ENCODE results near the gene PAPOLB. TPM values are rescaled to one million over a fixed set of nuclear protein-coding genes. Genes with fewer than 3 reads are reported as not detected.

Gene PAPOLB
- total RNA-seq, 2 experiments from 2014 or later, result not detected

- peaks cover 2% of the 10 kb centered on the region for H3K4me1 Mint-ChIP-seq (ENCODE audit: low read depth)
- no peak overlapping the region for H3K4me3 Mint-ChIP-seq
- H3K36me3 Mint-ChIP-seq (ENCODE audit: low read depth), result no peaks in the 10 kb centered on the region
- DNase-seq, result no peak
- no peak overlapping the region for H3K27ac Mint-ChIP-seq
- no peaks in the 10 kb centered on the region for H3K27me3 Mint-ChIP-seq (ENCODE audit: low read depth)
- intact Hi-C loops (cut with micrococcal nuclease), result no loop called here
- H3K9me3 Mint-ChIP-seq, result no peaks in the 10 kb centered on the region
- CTCF ChIA-PET, result interaction anchor here (1.0 kb wide), 1 partner anchor 10 kb away, joined by 3 read pairs; no protein-coding TSS in a partner anchor
Measured at GRCh38 chr7:4825081-4825480, 36.7 kb downstream of the PAPOLB start.

GRCh38 chr7:4824120-4824775 lies 37.6 kb downstream of the PAPOLB start:
- Mint-ChIP-seq H3K4me3 (no peak overlapping the region), H3K27me3 (ENCODE audit: low read depth) (no peaks in the 10 kb centered on the region), H3K36me3 (ENCODE audit: low read depth) (no peaks in the 10 kb centered on the region), H3K4me1 (ENCODE audit: low read depth) (no peaks in the 10 kb centered on the region), H3K9me3 (no peaks in the 10 kb centered on the region), H3K27ac (no peak overlapping the region)
- no peak for DNase-seq
- CTCF ChIA-PET, result interaction anchor here (1.0 kb wide), 1 partner anchor 9 kb away, joined by 3 read pairs; no protein-coding TSS in a partner anchor
- intact Hi-C loops (cut with micrococcal nuclease), result no loop called here

GRCh38 chr7:4823441-4824119 lies 38.2 kb downstream of the PAPOLB start:
- no peaks in the 10 kb centered on the region for H3K36me3 Mint-ChIP-seq (ENCODE audit: low read depth)
- intact Hi-C loops (cut with micrococcal nuclease), result no loop called here
- no peaks in the 10 kb centered on the region for H3K27me3 Mint-ChIP-seq (ENCODE audit: low read depth)
- CTCF ChIA-PET, result no interaction called here
- no peak overlapping the region for H3K4me3 Mint-ChIP-seq
- H3K27ac Mint-ChIP-seq, result no peak overlapping the region
- no peaks in the 10 kb centered on the region for H3K4me1 Mint-ChIP-seq (ENCODE audit: low read depth)
- no peaks in the 10 kb centered on the region for H3K9me3 Mint-ChIP-seq
- no peak for DNase-seq

GRCh38 chr7:4822677-4823076 lies 39.2 kb downstream of the PAPOLB start:
- Mint-ChIP-seq H3K9me3 (no peaks in the 10 kb centered on the region), H3K36me3 (ENCODE audit: low read depth) (no peaks in the 10 kb centered on the region), H3K27ac (no peak overlapping the region), H3K27me3 (ENCODE audit: low read depth) (no peaks in the 10 kb centered on the region), H3K4me1 (ENCODE audit: low read depth) (no peaks in the 10 kb centered on the region), H3K4me3 (no peak overlapping the region)
- intact Hi-C loops (cut with micrococcal nuclease), result no loop called here
- CTCF ChIA-PET, result no interaction called here
- no peak for DNase-seq

- CTCF ChIA-PET, result no interaction called here
- Mint-ChIP-seq H3K27ac (no peak overlapping the region), H3K27me3 (ENCODE audit: low read depth) (no peaks in the 10 kb centered on the region), H3K4me1 (ENCODE audit: low read depth) (no peaks in the 10 kb centered on the region), H3K9me3 (no peaks in the 10 kb centered on the region), H3K4me3 (no peak overlapping the region), H3K36me3 (ENCODE audit: low read depth) (no peaks in the 10 kb centered on the region)
- intact Hi-C loops (cut with micrococcal nuclease), result no loop called here
- no peak for DNase-seq
Measured at GRCh38 chr7:4820967-4821471, 40.8 kb downstream of the PAPOLB start.

GRCh38 chr7:4820405-4820966 lies 41.3 kb downstream of the PAPOLB start:
- CTCF ChIA-PET, result no interaction called here
- Mint-ChIP-seq H3K27me3 (ENCODE audit: low read depth) (no peaks in the 10 kb centered on the region), H3K4me3 (no peak overlapping the region), H3K36me3 (ENCODE audit: low read depth) (no peaks in the 10 kb centered on the region), H3K9me3 (no peaks in the 10 kb centered on the region), H3K4me1 (ENCODE audit: low read depth) (no peaks in the 10 kb centered on the region), H3K27ac (no peak overlapping the region)
- DNase-seq, result no peak
- intact Hi-C loops (cut with micrococcal nuclease), result no loop called here

- DNase-seq, result no peak
- no peaks in the 10 kb centered on the region for H3K4me1 Mint-ChIP-seq (ENCODE audit: low read depth)
- H3K36me3 Mint-ChIP-seq (ENCODE audit: low read depth), result no peaks in the 10 kb centered on the region
- peaks cover 1% of the 10 kb centered on the region for H3K27me3 Mint-ChIP-seq (ENCODE audit: low read depth)
- intact Hi-C loops (cut with micrococcal nuclease), result no loop called here
- H3K4me3 Mint-ChIP-seq, result no peak overlapping the region
- H3K27ac Mint-ChIP-seq, result no peak overlapping the region
- no peaks in the 10 kb centered on the region for H3K9me3 Mint-ChIP-seq
- CTCF ChIA-PET, result interaction anchor here (1.1 kb wide), 2 partner anchors 265 to 267 kb away, joined by 3 to 4 read pairs; no protein-coding TSS in a partner anchor
Measured at GRCh38 chr7:4819560-4820404, 42.0 kb downstream of the PAPOLB start.

- CTCF ChIA-PET, result no interaction called here
- H3K9me3 Mint-ChIP-seq, result no peaks in the 10 kb centered on the region
- intact Hi-C loops (cut with micrococcal nuclease), result no loop called here
- H3K27ac Mint-ChIP-seq, result no peak overlapping the region
- no peaks in the 10 kb centered on the region for H3K4me1 Mint-ChIP-seq (ENCODE audit: low read depth)
- no peaks in the 10 kb centered on the region for H3K36me3 Mint-ChIP-seq (ENCODE audit: low read depth)
- DNase-seq, result no peak
- peaks cover 12% of the 10 kb centered on the region for H3K27me3 Mint-ChIP-seq (ENCODE audit: low read depth)
- H3K4me3 Mint-ChIP-seq, result no peak overlapping the region
Measured at GRCh38 chr7:4818000-4818794, 43.6 kb downstream of the PAPOLB start.

GRCh38 chr7:4817178-4817901 lies 44.5 kb downstream of the PAPOLB start:
- no peak overlapping the region for H3K4me3 Mint-ChIP-seq
- no peak overlapping the region for H3K27ac Mint-ChIP-seq
- no peaks in the 10 kb centered on the region for H3K4me1 Mint-ChIP-seq (ENCODE audit: low read depth)
- no peak for DNase-seq
- CTCF ChIA-PET, result interaction anchor here (0.5 to 1.4 kb wide), 2 partner anchors 23 to 261 kb away, joined by 3 read pairs; no protein-coding TSS in a partner anchor
- H3K27me3 Mint-ChIP-seq (ENCODE audit: low read depth), result peaks cover 15% of the 10 kb centered on the region
- H3K9me3 Mint-ChIP-seq, result no peaks in the 10 kb centered on the region
- no peaks in the 10 kb centered on the region for H3K36me3 Mint-ChIP-seq (ENCODE audit: low read depth)
- intact Hi-C loops (cut with micrococcal nuclease), result no loop called here

- no peaks in the 10 kb centered on the region for H3K36me3 Mint-ChIP-seq (ENCODE audit: low read depth)
- DNase-seq, result no peak
- H3K4me3 Mint-ChIP-seq, result no peak overlapping the region
- no peaks in the 10 kb centered on the region for H3K4me1 Mint-ChIP-seq (ENCODE audit: low read depth)
- peaks cover 15% of the 10 kb centered on the region for H3K27me3 Mint-ChIP-seq (ENCODE audit: low read depth)
- intact Hi-C loops (cut with micrococcal nuclease), result no loop called here
- no peak overlapping the region for H3K27ac Mint-ChIP-seq
- H3K9me3 Mint-ChIP-seq, result no peaks in the 10 kb centered on the region
- CTCF ChIA-PET, result interaction anchor here (0.5 to 1.4 kb wide), 3 partner anchors 23 to 262 kb away, joined by 3 read pairs; no protein-coding TSS in a partner anchor
Measured at GRCh38 chr7:4816419-4817080, 45.3 kb downstream of the PAPOLB start.
